Islet precursor cell (in vitro differentiated cells): ENCODE measurements around the gene P2RX5.

Experiments
- DNase-seq: peaks from one replicate; pipeline ENCODE4 v3.0.0-alpha.2; 2018

Gene P2RX5

DNA sequence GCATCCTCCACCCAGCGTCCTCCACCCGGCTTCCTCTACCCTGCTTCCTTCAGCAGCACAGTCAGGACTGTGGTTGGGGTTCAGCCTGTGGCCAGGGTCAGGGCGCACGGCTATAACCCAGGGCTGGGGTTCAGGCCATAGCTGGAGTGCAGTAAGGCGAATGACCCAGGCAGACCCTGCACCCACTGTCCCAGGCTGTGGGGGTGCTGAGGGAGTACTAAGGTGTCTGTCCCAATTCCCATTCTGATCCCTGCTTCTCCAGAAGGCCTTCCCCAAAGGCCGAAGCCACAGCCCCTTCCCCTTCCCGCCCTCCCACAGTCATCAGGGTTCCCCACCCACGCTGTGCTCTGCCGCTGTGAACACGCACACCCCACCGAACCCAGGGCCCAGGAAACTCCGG, 14.9 kb downstream of the P2RX5 start:
- DNase-seq = peak; percentile 43

DNA sequence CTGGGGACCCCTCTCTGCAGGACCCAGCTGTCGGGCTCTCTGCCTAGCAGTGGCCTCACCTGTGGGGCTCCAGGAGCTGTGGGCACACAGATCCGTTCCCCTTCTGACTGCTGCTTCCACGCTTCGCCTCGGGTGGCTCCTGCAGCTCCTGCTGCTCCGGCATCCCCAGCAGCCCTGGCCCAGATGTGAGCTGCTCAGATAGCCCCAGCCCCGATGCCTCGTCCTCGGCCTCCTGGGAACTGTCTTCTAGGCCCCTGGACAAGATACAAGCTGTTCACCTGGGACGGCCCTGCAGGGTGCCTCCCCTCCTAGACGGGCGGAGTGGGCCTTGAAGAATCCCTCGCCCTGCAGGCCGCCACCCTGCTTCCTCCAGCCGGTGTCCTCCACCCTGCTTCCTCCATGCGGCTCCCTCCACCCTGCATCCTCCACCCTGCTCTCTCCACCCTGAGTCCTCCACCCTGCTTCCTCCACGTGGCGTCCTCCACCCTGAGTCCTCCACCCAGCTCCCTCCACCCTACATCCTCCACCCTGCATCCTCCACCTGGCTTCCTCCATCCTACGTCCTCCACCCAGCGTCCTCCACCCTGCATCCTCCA, 16.3 kb downstream of the P2RX5 start:
- peak; percentile 57 for DNase-seq

GRCh38 chr17:3678821-3679530, 17.0 kb downstream of the P2RX5 start:
- DNase-seq = peak; percentile 56

DNA sequence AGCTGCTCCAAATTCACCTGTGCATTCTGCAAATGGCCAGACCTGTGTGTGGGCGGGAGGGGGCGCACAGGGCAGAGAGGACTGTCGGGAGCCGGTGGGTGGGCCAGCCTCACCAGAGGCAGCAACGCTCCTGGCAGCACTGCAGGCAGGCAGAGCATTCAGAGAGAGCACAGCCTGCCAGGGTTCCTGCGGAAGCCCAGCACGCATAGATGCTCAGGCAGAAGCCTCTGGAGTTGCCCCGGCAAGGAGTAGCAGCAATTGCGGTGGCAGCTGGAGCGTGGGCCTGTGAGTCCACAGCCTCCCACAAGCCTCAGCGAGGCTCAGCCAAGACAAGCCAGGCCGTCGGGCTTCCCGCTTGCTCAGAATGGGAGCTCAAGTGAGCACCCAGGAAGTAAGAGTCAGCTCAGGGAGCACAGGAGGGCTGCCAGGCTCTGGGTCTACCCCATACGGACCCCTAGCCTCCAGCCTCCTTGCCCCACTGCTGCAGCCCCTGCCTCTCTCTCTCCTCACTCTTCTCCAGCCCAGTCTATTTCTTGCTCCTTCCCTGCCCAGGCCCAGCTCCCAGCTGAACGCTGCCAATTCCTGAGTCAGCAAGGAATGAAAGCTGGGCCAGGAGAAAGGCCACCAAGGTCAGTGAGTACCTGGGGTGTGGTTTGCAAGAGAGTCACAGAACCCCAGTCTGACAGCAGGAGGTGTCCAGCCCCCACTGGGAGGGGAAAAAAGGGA, 17.7 kb downstream of the P2RX5 start:
- DNase-seq = peak; percentile 88

- DNase-seq = peak; percentile 56
Observed at GRCh38 chr17:3675886-3676285, 20.1 kb downstream of the P2RX5 start.

DNA sequence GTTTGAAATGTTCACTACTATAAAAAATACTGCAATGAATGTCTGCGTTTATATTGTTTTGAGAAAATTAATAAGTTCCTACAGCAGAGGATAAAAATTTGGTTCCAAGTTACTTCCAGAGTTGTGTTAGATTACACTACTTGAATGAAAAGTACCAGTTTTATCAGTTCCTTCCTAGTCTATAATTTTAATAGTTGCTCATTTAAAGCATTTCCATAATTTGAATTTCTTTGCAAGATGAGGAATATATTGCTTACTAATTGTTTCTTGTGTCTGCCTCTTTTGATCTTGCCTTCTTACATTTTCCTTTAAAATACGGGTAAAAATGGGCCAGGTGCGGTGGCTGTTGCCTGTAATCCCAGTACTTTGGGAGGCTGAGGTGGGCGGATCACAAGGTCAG, 23.4 kb downstream of the P2RX5 start:
- DNase-seq = no peak

GRCh38 chr17:3669548-3669947, 26.4 kb downstream of the P2RX5 start:
- no peak for DNase-seq

- DNase-seq = no peak
Observed at GRCh38 chr17:3669085-3669347, 26.9 kb downstream of the P2RX5 start.

- DNase-seq = peak; percentile 100
Observed at GRCh38 chr17:3668279-3669084, 27.5 kb downstream of the P2RX5 start, which contains the start of the genes EMC6 and TAX1BP3. Gene EMC6 (plus strand): TSS chr17:3668812. CDS start chr17:3669147, 335 bp downstream. Gene TAX1BP3 (minus strand): TSS chr17:3668578. CDS start chr17:3668526, 52 bp downstream.

DNA sequence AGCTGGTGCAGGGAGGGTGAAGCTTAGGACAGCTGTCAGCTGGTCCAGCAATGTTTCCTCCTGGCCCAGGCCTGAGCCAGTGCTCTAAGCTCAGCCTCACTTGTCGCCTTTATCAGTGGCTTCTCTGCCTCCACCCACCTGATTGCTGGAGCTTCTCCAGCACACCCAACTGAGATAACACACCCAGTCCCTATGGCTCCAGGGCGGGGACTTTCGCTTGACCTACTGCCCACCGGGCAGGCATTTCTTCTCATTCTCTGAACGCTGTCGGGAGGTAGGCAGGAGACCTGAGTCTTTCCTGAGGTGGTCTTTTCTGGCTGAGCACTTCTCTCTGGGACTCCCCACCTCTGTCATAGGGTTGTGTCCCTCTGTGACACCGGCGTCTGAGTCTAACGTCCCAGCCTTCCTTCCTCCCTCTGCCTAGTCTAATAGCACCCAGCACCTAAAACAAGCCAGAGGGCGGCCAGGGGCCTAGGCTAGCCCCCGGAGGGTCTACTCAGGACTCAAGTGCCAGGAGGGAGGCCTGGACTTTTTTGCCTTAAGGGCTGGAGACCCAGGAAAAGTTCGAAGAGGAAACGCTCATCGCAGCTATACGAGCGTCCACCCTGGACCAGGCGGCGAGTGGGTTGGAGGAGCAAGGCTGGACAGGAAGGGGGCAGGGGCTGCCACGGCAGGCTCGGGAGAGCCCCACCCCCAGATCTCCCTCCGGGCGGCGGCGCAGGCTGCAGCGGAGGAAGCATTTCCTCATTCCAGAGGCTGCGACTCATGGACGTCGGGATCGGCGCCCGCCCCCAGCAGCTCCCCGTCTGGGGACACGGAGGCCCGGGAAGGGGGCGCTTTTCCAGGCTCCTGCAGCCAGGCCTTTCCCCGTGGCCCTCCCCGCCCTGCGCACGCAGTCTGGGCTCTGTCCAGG, 28.3 kb downstream of the P2RX5 start:
- DNase-seq = peak; percentile 98

DNA sequence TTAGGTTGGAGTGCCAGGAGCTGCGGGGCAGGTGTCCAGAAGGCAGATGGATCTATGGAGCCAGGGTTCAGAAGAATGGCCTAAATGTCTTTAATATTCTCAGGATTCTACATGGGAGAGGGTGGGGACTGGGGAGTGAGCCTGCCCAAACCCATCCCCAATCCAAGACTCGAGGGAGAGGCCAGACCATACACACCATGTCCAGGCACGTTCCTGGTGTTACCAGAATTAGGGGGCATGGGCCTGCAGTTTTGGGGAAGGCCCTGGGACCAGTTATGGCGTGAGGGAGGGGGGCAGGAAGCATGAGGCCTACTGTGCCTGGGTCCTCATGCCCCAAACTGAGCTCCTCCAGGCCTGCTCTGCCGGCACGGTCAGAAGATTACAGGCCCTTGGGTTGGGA, 29.4 kb downstream of the P2RX5 start:
- no peak for DNase-seq

GRCh38 chr17:3665834-3666233, 30.1 kb downstream of the P2RX5 start:
- no peak for DNase-seq

GRCh38 chr17:3663102-3664011, 32.6 kb downstream of the P2RX5 start:
- peak; percentile 58 for DNase-seq

DNA sequence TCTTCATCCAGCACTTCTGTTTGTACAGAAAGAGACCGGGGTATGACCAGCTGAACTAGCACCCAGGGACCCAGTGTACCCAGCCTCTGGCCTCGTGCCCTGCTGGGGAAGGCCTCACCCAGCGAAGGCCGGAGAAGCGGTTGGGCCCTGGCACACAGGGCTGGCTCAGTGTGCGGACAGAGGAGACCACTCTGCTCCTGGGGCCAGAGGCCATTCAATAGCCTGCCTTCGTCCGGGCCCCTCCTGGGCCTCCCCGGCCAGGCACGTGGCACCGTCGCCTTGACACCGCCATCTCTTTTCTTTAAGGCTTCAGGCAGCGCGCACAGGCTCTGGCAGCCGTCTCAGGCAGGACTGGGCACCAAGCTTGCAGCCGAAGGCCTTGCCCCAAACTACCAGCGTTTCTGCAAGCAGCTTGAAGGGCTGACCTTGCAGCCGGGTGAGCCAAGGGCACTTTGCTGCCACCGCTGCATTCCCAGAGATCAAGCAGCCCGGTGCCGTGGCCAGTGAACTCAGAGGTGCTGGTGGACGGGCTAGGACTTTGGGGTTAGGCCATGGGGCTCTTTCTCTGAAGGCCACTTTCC, 35.6 kb downstream of the P2RX5 start:
- DNase-seq = no peak

- DNase-seq = peak; percentile 86
Observed at GRCh38 chr17:3659541-3660111, 36.3 kb downstream of the P2RX5 start.

DNA sequence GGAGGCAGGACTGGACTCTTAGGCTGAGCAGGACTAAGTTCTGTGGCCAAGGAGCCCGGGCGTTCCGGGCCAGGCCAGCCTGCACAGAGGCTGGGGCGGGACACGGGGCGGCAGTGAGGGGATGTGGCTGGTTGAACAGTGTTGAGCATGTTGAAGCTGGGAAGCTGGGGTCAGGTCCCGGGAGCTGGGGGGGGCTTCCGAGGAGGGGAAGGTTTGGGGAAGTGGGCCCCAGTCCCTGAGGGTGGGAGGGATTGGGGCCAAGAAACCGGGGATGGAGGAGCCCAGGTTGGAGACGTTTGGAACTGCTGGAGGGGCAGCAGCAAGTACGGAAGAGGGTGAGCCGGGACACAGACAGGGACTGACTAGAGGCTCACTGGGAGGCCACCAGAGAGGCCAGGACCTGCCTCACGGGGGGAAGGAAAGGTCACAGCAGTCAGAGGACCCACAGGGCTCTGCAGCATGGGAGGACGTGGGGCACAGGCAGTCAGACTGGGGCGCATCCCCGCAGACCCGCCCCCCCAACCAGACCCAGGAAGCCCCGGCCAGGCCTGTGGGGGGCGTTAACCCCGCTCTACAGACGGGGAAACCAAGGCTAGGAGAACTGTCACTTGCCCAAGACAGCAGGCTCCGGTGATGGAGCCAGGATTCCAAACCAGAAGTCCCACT, 37.0 kb downstream of the P2RX5 start:
- DNase-seq = no peak

GRCh38 chr17:3657874-3658783, 37.8 kb downstream of the P2RX5 start:
- peak; percentile 60 for DNase-seq

GRCh38 chr17:3657588-3657869, 38.4 kb downstream of the P2RX5 start:
- DNase-seq = peak; percentile 62
